Lung (tissue), 16 donors: ENCODE results near the gene ACACA. TPM values are rescaled to one million over a fixed set of nuclear protein-coding genes. Genes with fewer than 3 reads are reported as not detected.
A peak's percentile ranks its signal among the peaks of the same experiment; 100 is the strongest.

Experiments used
- ATAC-seq: fragments of 200-7000 bp; cut with Tn5 transposase; one replicate; pipeline ENCODE4 v1.9.1; 2020; ENCODE audit warnings: moderate number of reproducible peaks; ENCODE audit not compliant: insufficient read depth, low FRiP score
- DNase-seq, 3 donors: peaks; one replicate each; pipeline ENCODE4 v3.0.0-alpha.2; 2013 to 2017
- H3K27ac ChIP-seq, 2 donors: one replicate each; pipeline ENCODE4 v1.5.1; 2013; ENCODE audit warnings: mild to moderate bottlenecking in 2 of 2, moderate library complexity in 2 of 2, control low read depth in 1 of 2, inconsistent platforms in 1 of 2, low read depth in 1 of 2, low read length in 1 of 2
- H3K27me3 ChIP-seq, 3 donors: one replicate each; pipeline ENCODE4 v1.5.1; 2013; ENCODE audit warnings: low read length in 2 of 3; ENCODE audit not compliant: control insufficient read depth in 3 of 3, insufficient read depth in 3 of 3
- H3K36me3 ChIP-seq, 4 donors: one replicate each; pipeline ENCODE4 v1.5.1; 2013; ENCODE audit warnings: low read length in 4 of 4, mild to moderate bottlenecking in 1 of 4, moderate library complexity in 1 of 4; ENCODE audit not compliant: control insufficient read depth in 4 of 4, insufficient read depth in 4 of 4
- H3K4me1 ChIP-seq, 5 donors: one replicate each; pipeline ENCODE4 v1.5.1; 2013; ENCODE audit warnings: low read length in 5 of 5, mild to moderate bottlenecking in 2 of 5, moderate library complexity in 1 of 5; ENCODE audit not compliant: control insufficient read depth in 5 of 5, insufficient read depth in 5 of 5
- H3K4me3 ChIP-seq: one replicate; pipeline ENCODE4 v1.5.1; 2013; ENCODE audit warnings: mild to moderate bottlenecking, control low read depth, moderate library complexity
- H3K9ac ChIP-seq, 2 donors: one replicate each; pipeline ENCODE4 v1.5.1; 2013; ENCODE audit warnings: low read length in 2 of 2, control low read depth in 1 of 2; ENCODE audit not compliant: insufficient read depth in 1 of 2
- H3K9me3 ChIP-seq, 4 donors: one replicate each; pipeline ENCODE4 v1.5.1; 2013; ENCODE audit warnings: low read length in 3 of 4, mild to moderate bottlenecking in 1 of 4, moderate library complexity in 1 of 4; ENCODE audit not compliant: control insufficient read depth in 4 of 4, insufficient read depth in 3 of 4
- WGBS, 2 donors: extraction: QIAGEN DNeasy Blood & Tissue Kit; methylation state at CpG; one replicate each; pipeline ENCODE4 v1.1.7; 2013; 5-methylcytosine and 5-hydroxymethylcytosine counted together
- long read RNA-seq, 5 donors: transcript quantifications; one replicate each; lab custom pipeline, GENCODE V29; 2026
- polyA plus RNA-seq, 2 donors: library from polyadenylated mRNA; stranded (reverse); fragments of 200-250 nt; gene quantifications; one replicate each; pipeline ENCODE4 v1.2.1, GENCODE V29; 2013
- total RNA-seq, 2 donors: library from RNA; depleted of rRNA in 1 of 2; stranded (reverse); fragments of >200 nt in 1 of 2; gene quantifications; one replicate each; pipeline ENCODE4 v1.2.1, GENCODE V29; 2014 to 2021
- TF ChIP-seq, protein P1 (sequence below): IDR thresholded peaks from 2 replicates; pipeline ENCODE4 v1.5.1; 2012; ENCODE audit warnings: mild to moderate bottlenecking; ENCODE audit errors: control extremely low read depth, extremely low read depth
- donor health status: control.
- donor health status: control.
- donor health status: Bipolar disorder and iron deficiency.
- donor health status: healthy.
- donor health status: DM: yes; HTN: yes; CAD: no.

Gene ACACA
- total RNA-seq (100 to 1,000 TPM in 1 of 2 donors, 10 to 100 TPM in 1; 84.6 to 111 TPM), polyA plus RNA-seq (10 to 100 TPM; 26.0 to 26.6 TPM)
- long read RNA-seq, donor 1, partial matches to known transcripts = 0 of 2 reads
- long read RNA-seq, donor 1, other reads (novel, unspliced or antisense) = 0 of 2 reads
- long read RNA-seq, donor 2 = 0 reads
- long read RNA-seq, donor 3 = 0 reads
- long read RNA-seq, donor 4 = 0 reads
- long read RNA-seq, donor 5, partial matches to known transcripts = 0 of 1 reads
- long read RNA-seq, donor 5, other reads (novel, unspliced or antisense) = 0 of 1 reads

DNA sequence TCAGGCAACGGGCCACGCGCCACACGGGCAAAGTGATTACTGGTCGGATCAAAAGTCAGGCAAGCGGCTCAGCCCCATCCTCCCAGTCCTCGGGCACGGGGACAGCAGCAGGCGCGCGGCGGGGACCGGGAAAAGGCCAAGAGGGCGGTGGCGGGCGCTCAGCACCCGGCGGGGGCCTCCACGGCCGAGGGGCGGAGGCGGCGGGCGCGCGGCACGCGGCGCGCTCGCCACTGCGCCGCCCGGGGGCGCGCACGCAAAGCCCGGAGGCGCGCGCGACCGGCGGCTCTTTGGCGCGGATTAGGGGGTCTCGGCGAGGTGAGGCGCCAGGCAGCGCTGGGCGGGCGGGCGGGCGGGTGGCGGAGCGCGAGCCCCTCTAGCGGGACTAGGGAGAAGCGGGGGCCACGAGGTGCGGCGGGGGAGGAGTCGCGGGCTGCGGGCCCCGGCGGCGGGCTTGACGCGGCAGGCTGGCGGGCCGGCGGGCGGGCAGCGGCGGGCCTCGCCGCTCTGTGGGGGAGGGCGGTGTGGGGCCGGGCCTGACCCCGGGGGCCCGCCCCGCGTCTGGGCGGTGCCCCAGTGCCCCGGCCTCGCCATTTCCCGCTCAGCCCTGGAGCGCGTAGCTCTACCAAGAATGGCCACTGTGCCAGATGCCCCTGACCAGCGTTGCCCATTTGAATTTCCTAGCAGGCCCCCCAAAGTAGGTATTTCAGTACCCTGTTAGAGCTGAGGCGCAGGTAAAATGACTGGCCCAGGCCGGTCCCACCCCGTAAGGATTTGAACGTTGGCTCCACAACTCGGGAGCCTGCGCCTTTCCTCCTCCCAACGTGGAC is at the start of gene ACACA, which contains the start of gene TADA2A:
ACACA (minus strand) TSS at position 202 of the 827 bp plus-strand sequence. CDS start 537 bp downstream, outside the sequence.
TADA2A (plus strand) TSS at position 252 of the 827 bp plus-strand sequence. CDS start 4,480 bp downstream, outside the sequence.
- H3K4me3 ChIP-seq = peak within 1 kb of the TSS; percentile 91
- H3K4me1 ChIP-seq = peaks cover 0 to 14% (median 3%) of the 10 kb centered on the region in 5 donors
- peak; percentile 98 for ATAC-seq
- H3K27ac ChIP-seq = peak within 1 kb of the TSS; percentile 97
- peak within 1 kb of the TSS; percentile 73 to 78 for H3K9ac ChIP-seq
- TF ChIP-seq, protein P1, sequence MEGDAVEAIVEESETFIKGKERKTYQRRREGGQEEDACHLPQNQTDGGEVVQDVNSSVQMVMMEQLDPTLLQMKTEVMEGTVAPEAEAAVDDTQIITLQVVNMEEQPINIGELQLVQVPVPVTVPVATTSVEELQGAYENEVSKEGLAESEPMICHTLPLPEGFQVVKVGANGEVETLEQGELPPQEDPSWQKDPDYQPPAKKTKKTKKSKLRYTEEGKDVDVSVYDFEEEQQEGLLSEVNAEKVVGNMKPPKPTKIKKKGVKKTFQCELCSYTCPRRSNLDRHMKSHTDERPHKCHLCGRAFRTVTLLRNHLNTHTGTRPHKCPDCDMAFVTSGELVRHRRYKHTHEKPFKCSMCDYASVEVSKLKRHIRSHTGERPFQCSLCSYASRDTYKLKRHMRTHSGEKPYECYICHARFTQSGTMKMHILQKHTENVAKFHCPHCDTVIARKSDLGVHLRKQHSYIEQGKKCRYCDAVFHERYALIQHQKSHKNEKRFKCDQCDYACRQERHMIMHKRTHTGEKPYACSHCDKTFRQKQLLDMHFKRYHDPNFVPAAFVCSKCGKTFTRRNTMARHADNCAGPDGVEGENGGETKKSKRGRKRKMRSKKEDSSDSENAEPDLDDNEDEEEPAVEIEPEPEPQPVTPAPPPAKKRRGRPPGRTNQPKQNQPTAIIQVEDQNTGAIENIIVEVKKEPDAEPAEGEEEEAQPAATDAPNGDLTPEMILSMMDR = no peak
- H3K9me3 ChIP-seq = no peaks in the 10 kb centered on the region
- peaks cover 0 to 9% (median 4%) of the 10 kb centered on the region in 4 donors for H3K36me3 ChIP-seq
- H3K27me3 ChIP-seq = no peaks in the 10 kb centered on the region
- DNase-seq = peak; percentile 77 to 83 (median 80)
- WGBS, 2 donors = 0% methylated on average over 67 to 97 of the region's 98 CpGs

DNA sequence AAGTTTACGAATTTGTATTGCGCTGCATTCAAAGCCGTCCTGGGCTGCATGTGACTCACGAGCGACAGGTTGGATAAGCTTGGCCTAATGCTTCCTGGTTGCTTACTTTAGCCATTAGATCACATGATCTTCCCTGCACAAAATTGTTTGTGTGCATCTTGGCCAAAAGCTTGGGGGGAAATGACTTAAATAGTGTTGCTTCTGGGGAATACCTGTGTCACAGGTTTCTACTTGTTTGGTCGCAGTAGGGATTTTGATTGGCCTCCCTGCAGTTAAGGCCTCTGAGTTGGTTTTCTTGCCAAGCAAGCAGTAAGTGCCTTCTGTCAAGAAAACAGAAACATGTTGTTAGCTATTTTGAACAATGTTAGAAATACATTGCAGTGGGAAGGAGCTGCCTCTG is 43.5 kb upstream of the ACACA start:
- Histone ChIP-seq H3K4me3 (no peak overlapping the region), H3K36me3 (peaks cover 9 to 14% (median 12%) of the 10 kb centered on the region in 4 donors), H3K9me3 (no peaks in the 10 kb centered on the region), H3K4me1 (peaks cover 0 to 3% (median 0%) of the 10 kb centered on the region in 5 donors), H3K9ac (peak overlapping the region in 1 of 2 donors; percentile 16), H3K27ac (no peak overlapping the region), H3K27me3 (no peaks in the 10 kb centered on the region)
- DNase-seq = peak in 1 of 3 donors; percentile 15
- 87 to 93% methylated on average over 6 of the region's 6 CpGs for WGBS, 2 donors
- no peak for ATAC-seq
- TF ChIP-seq, protein P1 = no peak

DNA sequence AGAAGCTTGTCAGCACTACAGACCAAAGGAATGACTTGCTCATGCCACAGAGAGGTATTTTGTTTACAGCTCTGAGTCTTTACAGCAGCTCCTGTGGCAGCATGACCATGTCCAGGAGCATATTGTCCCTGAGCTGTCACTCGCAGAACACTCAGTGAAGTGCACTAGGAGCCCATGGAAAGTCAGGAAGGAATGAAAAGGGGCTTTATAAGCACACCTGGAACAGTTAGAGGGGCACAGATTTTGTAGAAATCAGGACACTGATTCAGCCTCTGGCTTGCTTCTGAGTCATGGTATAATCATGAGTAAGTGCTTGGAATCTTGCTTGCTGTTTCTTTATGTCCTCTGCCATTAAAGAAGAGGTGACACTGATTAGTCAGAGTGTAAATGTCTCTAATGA is 41.0 kb upstream of the ACACA start:
- H3K27me3 ChIP-seq = no peaks in the 10 kb centered on the region
- peak overlapping the region in 1 of 2 donors; percentile 38 for H3K27ac ChIP-seq
- WGBS, 2 donors = 93 to 96% methylated on average over 1 of the region's 1 CpG
- H3K9ac ChIP-seq = no peak overlapping the region
- ATAC-seq (no peak), DNase-seq (no peak)
- no peaks in the 10 kb centered on the region for H3K9me3 ChIP-seq
- TF ChIP-seq, protein P1 = no peak
- H3K36me3 ChIP-seq = peaks cover 10 to 23% (median 15%) of the 10 kb centered on the region in 4 donors
- H3K4me3 ChIP-seq = no peak overlapping the region
- H3K4me1 ChIP-seq = peaks cover 0 to 3% (median 0%) of the 10 kb centered on the region in 5 donors
